Cortex of kidney (tissue), 1 donor: ENCODE results near the gene RPLP1.
"Not testable (repeated sequence)": the region's sequence is repeated elsewhere in the genome, so short reads cannot be mapped to it uniquely, and the experiment has no call there.

Experiments
- DNase-seq: peaks from one replicate; lab custom pipeline; 2025; lab: John Stamatoyannopoulos, UW

Gene RPLP1

DNA sequence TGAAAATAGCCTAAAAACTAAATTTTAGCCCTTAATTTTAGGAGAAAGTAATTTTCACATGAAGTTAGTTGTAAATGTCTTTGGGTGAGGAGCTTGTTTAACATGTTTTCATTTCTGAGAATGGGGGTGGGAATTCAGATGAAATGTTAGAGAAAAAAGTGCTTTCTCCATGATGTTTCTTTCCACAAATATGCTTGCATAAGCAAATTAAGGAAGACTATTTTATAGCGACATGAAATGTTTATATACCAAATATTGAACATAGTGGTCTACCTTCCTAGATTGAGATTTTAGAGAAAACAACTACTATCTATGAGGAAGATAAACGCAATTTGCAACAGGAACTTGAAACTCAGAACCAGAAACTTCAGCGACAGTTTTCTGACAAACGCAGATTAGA is 13.0 kb upstream of the RPLP1 start:
- no peak for DNase-seq

DNA sequence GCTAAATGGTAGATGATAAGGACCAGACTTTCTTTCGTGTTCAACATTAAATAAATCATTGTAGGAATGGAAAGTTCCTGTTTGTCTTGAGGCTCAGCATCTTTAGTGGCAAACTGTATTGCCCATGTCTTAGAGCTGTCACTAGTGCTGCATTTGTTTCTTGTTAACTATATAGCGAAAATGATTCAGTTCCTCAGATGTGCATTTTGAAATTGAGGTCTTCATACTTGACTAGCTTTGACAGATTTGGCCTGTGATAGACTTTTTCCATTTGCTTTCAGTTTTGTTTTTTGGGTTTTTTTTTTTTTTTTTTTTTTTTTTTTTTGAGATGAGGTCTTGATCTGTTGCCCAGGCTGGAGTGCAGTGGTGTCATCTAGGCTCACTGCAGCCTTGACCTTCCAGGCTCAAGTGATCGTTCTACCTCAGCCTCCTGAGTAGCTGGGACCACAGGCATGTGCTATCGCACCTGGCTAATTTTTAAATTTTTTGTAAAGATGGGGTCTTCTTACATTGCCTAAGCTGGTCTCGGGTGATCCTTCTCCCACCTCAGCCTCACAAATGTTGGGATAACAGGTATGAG is 9.5 kb upstream of the RPLP1 start:
- no peak for DNase-seq

DNA sequence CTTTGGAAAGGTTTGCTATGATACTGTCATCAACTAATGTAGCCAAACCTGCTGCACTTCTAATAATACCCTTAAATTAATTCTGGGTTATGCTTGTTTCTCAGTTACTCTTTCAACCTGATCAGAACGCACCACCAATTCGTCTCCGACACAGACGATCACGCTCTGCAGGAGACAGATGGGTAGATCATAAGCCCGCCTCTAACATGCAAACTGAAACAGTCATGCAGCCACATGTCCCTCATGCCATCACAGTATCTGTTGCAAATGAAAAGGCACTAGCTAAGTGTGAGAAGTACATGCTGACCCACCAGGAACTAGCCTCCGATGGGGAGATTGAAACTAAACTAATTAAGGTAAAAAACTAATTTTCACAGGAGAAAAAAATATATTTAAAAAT is 7.9 kb upstream of the RPLP1 start:
- DNase-seq = no peak

DNA sequence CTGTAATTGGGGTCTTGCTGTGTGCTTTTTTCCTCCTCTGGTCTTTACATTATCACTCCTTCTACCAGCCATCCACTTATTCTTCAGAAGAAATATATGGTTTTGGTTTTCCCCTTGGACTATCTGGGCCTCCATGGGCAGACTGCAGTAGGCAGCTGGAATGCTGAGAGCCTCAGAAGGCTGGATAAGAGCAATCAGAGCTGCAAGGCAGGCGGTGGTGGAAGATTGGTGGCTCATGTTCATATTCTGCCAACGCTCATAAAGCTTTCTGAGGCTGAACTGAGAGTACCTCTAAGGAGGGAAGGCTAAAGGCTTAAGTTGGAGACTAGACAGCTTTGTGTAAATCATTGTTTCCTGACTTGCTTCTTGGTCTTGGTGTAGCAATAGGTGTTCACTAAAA is 5.7 kb upstream of the RPLP1 start:
- DNase-seq = no peak

DNA sequence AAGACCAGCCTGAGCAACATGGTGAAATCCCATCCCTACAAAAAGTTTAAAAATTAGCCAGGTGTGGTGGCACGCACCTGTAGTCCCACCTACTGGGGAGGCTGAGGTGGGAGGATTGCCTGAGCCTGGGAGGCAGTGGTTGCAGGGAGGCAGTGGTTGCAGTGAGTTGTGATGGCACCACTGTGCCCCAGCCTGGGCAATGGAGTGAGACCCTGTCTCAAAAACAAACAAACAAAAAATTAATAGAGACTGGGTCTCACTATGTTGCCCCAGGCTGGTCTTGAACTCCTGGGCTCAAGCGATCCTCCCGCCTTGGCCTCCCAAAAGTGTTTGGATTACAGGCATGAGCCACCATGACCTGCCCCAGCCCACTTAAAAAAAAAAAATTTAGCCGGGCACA is 2.4 kb upstream of the RPLP1 start:
- not testable (repeated sequence) for DNase-seq

DNA sequence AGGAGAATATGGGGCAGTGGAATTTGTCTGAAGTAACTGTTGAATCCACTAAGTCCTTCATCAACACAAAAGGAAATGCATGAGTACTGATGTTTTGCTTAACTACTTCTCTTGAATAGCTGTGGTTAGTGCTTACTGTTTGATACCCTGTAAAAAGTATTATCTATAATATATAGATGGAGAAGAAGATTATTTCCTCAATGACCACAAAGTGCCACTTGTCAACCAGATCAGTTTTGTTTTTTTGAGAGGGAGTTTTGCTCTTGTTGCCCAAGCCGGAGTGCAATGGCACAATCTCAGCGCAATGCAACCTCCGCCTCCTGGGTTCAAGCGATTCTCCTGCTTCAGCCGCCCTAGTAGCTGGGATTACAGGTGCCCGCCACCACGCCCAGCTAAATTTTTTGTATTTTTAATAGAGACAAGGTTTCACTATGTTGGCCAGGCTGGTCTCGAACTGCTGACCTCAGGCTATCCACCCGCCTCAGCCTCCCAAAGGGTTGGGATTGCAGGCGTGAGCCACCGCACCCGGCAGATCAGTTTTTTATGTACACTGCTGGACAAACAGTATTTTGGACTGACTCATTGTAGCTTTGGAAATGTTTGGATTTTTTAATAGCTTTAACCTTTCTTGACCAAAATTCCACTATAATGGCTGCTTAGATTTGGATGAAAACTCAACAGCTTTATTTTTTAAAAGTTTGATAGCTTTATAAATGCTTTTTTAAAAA is 1.5 kb upstream of the RPLP1 start:
- DNase-seq = no peak

DNA sequence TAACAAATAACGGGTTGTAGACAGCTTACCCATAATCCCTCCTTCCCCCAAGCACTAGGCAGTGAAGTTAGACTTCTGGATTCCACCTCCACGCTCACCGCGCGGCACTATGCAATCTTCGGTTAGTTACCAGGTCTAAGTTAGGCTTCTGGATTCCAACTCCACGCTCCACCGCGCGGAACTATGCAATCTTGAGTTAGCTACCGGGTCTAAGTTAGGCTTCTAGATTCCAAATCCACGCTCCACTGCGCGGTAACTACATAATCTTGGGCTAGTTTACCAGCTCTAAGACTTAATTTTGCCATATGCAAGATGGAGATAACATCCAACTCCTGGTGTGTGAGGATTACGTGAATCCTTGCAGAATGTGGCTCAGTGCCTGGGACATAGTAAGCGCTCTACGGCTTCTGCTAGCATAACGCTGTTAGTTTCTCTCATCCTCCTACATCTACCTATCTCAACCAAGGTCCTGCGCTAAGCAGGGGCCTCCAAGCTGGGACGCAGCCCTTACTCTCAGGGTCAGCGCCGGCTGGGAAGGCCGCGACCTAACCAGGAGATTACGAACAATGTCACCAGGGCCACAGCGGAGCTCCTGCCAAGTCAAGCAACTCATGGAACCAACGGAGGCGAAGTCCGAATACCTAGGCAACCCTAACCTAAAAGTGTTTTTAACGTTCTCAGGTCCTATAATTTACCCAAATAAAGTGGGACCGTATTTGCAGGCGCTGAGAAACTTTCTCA is 497 bp upstream of the RPLP1 start:
- no peak for DNase-seq

DNA sequence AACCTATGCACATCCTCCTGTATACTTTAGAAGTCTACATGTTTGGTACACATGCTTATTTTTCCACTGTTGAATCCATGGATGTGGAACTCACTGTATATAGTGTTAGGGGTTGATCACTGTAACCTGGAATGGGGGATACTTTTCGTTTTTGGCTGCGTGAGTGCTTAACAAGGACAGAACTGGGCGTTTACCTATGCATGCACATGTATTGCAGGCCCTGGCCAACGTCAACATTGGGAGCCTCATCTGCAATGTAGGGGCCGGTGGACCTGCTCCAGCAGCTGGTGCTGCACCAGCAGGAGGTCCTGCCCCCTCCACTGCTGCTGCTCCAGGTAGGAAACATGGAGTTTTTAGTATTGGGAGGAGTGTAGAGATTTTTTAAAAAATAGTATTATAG is 2.3 kb downstream of the RPLP1 start:
- no peak for DNase-seq

DNA sequence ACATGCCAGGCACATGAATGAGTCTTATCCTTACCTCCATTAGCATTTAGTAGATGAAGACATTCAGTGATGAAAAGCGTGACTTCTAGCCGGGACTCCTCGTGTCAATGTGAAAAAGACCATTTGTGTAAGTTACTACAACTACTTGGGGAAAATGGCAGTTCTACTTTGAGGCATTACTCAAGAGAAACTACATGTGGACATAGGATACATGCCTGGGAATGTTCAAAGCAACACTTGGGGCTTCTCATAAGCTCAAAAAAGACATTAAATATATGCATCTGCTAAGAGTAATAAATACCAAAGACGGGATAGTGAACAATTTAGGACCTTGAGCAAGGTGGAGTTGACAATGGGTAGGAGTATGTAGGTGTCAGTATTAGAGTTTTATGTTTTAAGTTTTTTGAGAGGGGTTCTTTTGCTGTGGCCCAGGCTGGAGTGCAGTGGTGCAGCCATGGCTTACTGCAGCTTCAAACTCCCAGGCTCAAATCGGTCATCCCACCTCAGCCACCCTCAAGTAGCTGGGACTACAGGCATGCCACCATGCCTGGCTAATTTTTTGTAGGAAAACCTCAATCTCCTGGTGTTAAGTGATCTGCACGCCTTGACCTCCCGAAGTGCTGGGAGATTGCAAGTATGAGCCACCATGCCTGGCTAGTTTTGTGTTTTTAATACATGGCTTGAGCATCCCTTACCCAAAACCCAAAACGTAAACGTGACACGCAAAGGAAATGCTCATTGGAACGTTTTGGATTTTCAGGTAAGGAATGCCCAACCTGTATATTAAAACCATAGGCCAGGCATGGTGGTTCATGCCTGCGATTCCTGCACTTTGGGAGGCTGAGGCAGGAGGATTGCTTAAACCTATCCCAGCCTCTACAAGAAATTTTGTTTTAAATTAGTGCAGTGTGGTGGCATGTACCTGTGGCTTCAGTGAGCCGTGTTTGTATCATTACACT is 3.9 kb downstream of the RPLP1 start:
- DNase-seq = no peak

DNA sequence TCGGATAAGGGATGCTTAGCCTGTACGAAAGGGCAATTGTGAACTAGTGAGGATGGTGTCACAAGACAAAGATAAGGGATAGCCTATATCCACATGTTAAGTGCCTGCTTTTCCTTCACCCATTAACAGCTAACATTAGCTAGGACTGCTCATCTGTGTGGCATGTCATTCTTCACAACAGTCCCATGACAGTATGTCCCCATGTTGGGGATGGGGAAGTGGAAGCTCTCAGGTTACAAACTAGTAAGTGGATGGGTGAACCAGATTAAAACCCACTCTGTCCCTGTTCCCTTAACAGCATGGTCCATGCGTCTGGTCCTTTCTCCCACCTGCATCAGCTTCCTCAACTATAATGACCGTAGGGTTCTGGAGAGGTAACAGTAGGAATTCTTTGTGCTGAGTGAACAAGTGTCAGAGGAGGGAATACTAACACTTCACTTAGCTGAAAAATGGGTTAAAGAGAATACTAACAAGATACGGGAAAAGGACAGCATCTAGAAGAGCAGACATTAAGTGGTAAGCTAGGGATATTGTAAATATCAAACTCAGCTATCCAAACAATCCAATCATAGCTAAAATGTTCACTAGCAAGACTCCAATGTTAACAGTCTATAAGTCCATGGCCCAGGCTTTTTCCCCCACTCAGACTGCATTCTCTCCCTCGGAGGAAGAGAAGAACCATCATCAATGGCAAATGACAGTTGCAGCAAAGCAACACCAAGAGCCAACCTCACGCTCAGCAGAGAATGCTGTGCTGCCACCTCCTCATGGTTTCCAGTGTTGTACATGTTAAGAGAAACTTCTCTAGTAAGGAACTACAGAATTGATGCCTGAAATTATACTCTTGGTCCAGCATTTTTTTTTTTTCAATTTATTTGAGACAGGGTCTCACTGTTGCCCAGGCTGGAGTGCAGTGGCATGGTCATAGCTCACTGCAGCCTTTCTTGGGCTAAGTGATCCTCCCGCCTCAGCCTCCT is 5.0 kb downstream of the RPLP1 start:
- no peak for DNase-seq

DNA sequence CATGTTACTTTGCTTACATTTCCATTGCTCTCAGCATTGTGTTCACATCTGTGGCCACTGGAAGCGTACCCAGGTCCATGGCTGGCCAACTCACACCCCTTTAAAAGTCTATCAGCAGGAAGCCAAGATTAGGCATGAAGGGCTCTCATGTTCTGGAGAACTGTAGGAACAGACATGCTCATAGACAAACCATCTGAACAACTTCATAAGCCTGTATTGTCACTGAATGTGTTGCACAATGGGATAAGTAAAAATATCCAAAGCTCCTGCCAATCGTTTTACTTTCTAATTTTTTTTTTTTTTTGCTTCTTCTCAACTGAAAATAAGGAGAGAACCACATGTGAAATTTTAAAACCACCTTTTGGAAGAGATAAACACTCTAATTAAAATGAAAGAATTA is 6.4 kb downstream of the RPLP1 start:
- no peak for DNase-seq

DNA sequence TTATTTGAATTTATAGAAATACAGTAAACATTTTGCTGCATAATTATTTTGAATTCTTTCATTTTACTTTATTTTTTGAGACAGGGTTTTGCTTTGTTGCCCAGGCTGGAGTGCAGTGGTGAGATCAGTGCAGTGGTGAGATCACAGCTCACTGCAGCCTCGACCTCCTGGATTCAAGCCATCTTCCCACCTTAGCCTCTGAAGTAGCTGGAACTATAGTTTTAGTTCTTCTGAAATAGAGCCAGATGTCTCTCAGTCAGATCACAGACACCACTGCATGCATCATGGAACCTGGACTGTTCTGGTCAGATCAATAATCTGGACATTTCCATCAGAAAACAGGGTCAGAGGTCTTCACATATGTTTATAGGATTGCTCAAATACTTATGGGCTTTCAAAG is 7.9 kb downstream of the RPLP1 start:
- no peak for DNase-seq

DNA sequence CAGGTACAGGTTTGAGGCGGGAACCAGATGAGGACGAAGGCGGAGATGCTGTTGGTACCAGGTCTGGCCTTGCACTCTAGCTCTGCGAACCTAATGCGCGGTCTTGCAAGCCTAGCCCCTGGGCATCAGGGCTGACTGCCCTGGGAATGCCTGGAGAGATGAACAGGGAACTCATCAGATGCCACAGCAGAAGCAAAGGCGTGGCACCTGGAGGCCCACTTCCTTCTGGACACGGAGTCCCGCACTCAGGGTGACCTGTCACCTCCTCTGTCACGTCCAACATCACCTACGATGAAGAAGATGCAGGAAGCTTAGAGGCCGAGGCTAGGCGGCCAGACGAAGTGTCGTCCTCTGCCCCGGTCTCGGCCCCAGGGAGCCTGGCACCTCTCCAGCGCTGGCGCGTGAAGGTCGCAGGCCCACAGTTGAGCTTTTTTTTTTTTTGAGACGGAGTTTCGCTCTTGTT is 9.4 kb downstream of the RPLP1 start:
- no peak for DNase-seq

DNA sequence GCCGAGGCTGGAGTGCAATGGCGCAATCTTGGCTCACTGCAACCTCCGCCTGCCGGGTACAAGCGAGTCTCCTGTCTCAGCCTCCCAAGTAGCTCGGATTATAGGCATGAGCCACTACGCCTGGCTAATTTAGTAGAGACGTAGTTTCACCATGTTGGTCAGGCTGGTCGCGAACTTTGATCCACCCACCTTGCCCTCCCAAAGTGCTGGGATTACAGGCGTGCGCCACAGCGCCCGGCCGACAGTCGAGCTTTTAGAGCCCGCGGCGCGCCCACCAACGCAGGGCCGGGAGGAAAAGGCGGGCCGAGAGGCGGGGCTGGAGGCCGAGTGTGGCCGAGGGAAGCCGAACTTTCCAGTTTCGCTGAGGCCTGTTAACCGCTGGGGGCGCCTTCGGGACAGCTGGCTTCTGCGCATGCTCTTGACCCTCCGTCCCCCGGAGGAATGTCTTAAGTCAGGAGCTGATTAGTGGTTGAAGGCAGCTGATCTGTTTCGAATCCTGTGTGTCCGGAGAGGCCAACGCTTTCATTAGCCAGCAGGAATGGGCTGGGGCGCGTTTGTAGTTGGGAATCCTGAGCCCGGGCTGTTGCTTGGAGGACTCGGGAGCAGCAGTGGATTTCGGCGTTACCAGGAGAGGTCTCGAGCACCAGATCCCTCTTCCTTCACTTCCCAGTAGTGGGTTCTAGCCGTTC is 10.0 kb downstream of the RPLP1 start:
- DNase-seq = peak; percentile 28

DNA sequence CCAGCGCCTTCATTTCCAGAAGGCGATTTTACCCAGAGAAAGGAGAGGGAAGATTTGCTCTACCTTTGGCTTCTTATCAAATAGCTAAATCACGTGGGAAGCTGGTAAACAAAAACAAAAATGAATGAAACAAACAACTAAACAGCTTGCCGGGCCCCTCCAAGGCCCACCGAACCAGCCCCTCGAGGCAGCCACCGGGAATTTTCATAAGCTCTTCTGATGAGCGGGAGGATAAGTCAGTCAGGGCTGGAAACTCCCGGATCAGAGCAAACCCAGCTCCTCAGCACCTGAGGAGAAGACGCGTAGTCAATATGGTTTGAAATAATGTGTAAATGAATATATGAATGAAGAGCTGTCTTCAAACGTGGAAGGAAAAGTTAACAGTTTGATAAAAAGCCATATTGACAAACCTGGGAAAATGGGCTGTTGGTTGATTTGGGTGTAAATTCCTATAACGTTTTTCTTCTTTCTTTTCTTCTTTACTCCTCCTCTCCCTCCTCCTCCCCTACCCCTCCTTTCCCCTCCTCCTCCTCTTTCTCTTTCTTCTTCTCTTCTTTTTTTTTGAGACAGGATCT is 10.7 kb downstream of the RPLP1 start:
- no peak for DNase-seq

DNA sequence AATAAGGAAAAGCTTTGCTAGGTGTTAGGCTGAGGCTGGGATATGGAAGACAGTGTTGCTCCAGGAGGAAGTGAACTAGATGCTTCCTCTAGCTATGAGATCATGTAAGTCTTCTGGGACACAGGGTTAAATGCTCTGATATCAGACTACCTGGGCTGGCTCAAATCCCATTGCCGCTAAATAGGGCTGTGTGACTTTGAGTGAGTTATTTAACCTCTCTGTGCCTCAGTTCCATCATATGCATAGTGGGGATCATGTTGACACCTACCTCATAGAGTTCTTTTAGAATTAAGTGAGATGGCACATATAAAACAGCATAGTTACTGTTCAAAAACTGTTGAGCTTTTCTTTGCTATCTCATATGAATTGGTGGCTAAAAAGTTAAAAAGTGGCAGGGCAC is 12.6 kb downstream of the RPLP1 start:
- no peak for DNase-seq

DNA sequence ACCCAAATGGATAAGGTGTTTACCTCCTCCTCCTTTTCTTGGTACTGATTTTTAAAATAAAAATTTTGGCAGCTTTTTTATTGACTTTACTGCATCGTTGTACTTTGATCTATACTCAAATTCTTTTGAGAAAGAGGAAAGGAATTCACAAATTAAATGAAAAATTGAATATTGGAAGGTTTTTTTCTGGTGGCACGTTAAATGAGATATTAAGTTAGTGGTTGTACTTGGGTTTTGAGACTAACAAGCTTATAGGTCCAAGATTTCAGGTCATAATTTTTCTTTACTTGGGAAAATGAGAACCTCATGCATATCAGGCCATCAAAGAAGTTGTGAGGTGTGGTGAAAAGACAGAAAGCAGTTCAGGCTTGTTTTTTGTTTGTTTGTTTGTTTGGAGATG is 14.1 kb downstream of the RPLP1 start:
- DNase-seq = no peak

DNA sequence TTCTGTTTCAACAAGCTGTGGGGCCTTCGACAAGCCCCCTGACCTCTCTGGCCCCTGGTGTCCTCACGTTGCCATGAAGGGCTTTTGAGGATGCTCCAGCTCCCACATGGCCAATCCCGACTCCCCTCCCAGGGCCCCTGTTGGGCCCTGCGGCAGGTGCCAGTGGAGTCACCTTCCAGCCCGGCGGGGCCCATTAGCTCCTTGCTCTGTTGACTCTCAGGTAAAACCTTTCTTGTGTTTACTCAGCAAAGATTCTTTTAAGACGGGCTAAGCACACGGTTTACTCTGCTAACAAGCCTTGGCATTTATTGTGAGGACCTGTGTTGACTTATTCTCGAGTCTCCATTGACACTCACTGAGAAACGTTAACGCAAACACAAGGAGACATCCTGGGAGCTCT is 15.0 kb downstream of the RPLP1 start:
- no peak for DNase-seq

DNA sequence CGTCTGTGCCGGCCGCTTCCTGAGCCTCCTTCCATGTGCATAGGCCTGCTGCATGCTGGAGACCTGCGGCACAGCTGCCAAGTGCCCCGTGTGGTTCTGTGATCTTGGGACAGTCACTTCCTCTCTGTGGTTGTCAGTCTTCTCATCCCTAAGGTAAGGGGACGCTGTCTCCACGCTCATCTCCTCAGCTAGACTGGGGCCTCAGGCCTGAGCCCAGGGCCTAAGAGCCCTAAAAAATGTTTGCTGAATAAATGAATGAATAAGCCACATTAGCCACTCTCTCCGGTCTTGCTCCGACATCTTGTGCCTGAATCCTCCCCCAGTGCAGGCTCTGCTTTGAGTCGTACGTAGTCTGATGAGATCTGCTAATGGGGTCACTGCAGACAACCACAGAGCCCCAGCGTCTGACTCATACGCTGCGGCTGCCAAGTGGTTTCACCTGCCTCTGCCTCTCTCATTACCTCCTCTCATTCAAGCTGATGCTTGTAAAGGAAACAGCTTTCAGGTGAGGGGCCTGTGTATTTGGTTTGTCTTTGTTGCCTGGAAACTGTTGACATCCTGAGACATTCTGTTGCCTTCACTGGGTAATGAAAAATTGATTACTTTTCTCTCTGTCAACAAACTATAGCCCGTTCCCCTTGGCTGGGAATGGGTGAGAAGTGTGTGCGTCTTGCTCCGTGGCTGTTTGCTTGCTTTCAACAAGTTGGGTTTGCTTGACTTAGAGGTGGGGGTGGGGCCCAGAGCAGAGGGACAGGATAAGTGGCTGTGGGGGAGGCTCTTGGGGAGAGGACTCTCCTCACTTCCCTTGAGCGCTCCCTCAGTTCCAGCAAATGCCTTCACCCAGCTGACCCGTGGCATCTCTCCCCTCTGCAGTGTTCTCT is 15.9 kb downstream of the RPLP1 start:
- DNase-seq = no peak
